ENCODE results near the gene L3MBTL1.

The L3MBTL1 gene

GRCh38 chr20:43550456-43550855 lies 43.0 kb downstream of the L3MBTL1 start:
- Histone ChIP-seq H3K9me3 (ENCODE audit: control insufficient read depth, insufficient read depth, low read length) (no peaks in the 10 kb centered on the region), H3K27me3 (ENCODE audit: control insufficient read depth, insufficient read depth, low read length) (no peaks in the 10 kb centered on the region), H3K4me1 (ENCODE audit: control insufficient read depth, insufficient read depth, low read length) (no peaks in the 10 kb centered on the region), H3K4me3 (ENCODE audit: low read depth, low read length) (no peak overlapping the region), H3K36me3 (ENCODE audit: control insufficient read depth, insufficient read depth, low read length) (no peaks in the 10 kb centered on the region), H3K9ac (ENCODE audit: low read depth, low read length) (no peak overlapping the region)

- Histone ChIP-seq H3K9me3 (ENCODE audit: control insufficient read depth, insufficient read depth, low read length) (no peaks in the 10 kb centered on the region), H3K4me3 (ENCODE audit: low read depth, low read length) (no peak overlapping the region), H3K9ac (ENCODE audit: low read depth, low read length) (no peak overlapping the region), H3K27me3 (ENCODE audit: control insufficient read depth, insufficient read depth, low read length) (no peaks in the 10 kb centered on the region), H3K36me3 (ENCODE audit: control insufficient read depth, insufficient read depth, low read length) (no peaks in the 10 kb centered on the region), H3K4me1 (ENCODE audit: control insufficient read depth, insufficient read depth, low read length) (no peaks in the 10 kb centered on the region)
Measured at GRCh38 chr20:43554369-43554768, 46.9 kb downstream of the L3MBTL1 start.

- no peaks in the 10 kb centered on the region for H3K36me3 ChIP-seq (ENCODE audit: control insufficient read depth, insufficient read depth, low read length)
- H3K4me1 ChIP-seq (ENCODE audit: control insufficient read depth, insufficient read depth, low read length): no peaks in the 10 kb centered on the region
- no peaks in the 10 kb centered on the region for H3K27me3 ChIP-seq (ENCODE audit: control insufficient read depth, insufficient read depth, low read length)
- no peak within 1 kb of the TSS for H3K4me3 ChIP-seq (ENCODE audit: low read depth, low read length)
- H3K9ac ChIP-seq (ENCODE audit: low read depth, low read length): no peak within 1 kb of the TSS
- H3K9me3 ChIP-seq (ENCODE audit: control insufficient read depth, insufficient read depth, low read length): no peaks in the 10 kb centered on the region
Measured at GRCh38 chr20:43558412-43559146, 51.1 kb downstream of the L3MBTL1 start, which contains the start of gene SGK2. TSS of gene SGK2 (plus strand) at chr20:43559027. CDS start at chr20:43566496, 7,469 bp downstream.

DNA sequence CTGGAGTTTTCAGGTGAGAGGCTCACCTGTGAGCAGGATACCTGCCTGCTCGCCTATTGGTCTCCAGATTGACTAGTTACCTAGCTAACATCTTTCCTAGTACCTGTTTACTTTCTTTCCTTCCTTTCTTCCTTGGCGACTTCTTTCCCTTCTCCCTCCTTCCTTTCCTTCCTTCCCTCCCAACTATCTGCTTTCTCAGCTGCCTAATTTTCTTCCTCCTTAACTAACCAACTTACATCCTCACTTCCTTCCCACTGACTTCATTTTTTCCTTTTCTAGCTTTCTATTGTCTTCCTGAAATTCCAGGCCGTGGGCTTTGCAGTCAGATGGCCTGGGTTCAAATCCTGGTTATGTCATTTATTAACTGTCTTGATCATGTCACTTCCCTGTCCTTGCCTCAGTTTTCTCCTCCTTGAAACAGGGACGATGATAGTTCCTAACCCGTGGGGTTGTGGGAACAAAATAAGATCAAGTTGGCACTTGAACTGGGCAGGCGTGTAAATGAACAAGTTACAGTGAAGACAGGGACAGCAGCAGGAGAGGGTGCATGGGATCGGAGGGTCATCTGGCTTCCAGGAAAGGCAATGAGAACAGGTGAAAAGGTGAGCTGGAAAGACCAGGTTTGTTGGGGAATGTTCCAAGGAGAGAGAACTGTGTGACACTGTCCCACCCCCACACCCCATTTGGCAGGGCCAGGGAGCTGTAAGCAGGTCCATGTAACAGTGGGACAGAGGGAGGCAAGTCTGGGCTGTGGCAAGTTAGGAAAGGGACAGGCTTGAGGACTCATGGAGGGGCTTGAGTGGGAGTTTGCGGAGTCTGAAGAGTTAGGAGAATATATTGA lies 51.9 kb downstream of the L3MBTL1 start:
- Histone ChIP-seq H3K9me3 (ENCODE audit: control insufficient read depth, insufficient read depth, low read length) (no peaks in the 10 kb centered on the region), H3K4me1 (ENCODE audit: control insufficient read depth, insufficient read depth, low read length) (no peaks in the 10 kb centered on the region), H3K27me3 (ENCODE audit: control insufficient read depth, insufficient read depth, low read length) (no peaks in the 10 kb centered on the region), H3K36me3 (ENCODE audit: control insufficient read depth, insufficient read depth, low read length) (no peaks in the 10 kb centered on the region), H3K9ac (ENCODE audit: low read depth, low read length) (no peak overlapping the region), H3K4me3 (ENCODE audit: low read depth, low read length) (no peak overlapping the region)

DNA sequence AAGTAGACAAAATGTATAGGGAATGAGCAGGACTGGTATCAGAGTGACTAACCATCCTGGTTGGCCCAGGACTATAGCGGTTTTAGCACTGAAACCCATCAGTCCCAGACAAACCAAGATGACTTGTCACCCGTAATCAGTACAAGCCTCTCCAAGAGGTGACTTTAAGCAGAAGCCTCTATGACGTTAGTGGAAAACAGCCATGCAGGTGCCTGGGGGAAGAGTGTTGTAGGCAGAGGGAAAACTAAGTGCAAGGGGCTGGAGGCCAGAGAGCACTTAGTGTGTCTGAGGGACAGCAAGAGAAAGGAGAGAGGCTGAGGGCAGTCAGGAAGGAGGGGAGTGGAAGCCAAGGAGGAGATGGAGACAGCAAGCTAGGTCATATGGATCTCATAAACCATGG lies 53.5 kb downstream of the L3MBTL1 start:
- Histone ChIP-seq H3K9ac (ENCODE audit: low read depth, low read length) (no peak overlapping the region), H3K27me3 (ENCODE audit: control insufficient read depth, insufficient read depth, low read length) (no peaks in the 10 kb centered on the region), H3K4me3 (ENCODE audit: low read depth, low read length) (no peak overlapping the region), H3K9me3 (ENCODE audit: control insufficient read depth, insufficient read depth, low read length) (no peaks in the 10 kb centered on the region), H3K4me1 (ENCODE audit: control insufficient read depth, insufficient read depth, low read length) (no peaks in the 10 kb centered on the region), H3K36me3 (ENCODE audit: control insufficient read depth, insufficient read depth, low read length) (no peaks in the 10 kb centered on the region)

DNA sequence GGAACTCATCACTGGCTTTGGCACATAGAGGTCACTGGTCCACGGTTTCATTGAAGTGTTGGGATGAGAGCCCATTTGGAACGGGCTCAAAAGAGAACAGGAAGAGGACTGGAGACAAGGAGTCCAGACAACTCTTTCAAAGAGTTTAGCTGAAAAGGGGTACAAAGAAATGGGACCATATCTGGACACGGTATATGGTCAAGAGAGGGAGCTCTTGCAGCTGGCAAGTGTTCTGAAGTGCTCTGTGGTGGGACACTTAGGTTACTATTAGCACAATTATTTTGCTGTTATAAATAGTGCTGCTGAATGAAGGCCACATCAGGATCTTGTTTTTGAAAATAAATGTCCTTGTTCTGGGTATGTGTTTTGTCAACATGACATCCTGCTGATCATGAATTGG lies 55.9 kb downstream of the L3MBTL1 start:
- no peak overlapping the region for H3K4me3 ChIP-seq (ENCODE audit: low read depth, low read length)
- H3K36me3 ChIP-seq (ENCODE audit: control insufficient read depth, insufficient read depth, low read length): no peaks in the 10 kb centered on the region
- H3K9me3 ChIP-seq (ENCODE audit: control insufficient read depth, insufficient read depth, low read length): no peaks in the 10 kb centered on the region
- H3K9ac ChIP-seq (ENCODE audit: low read depth, low read length): no peak overlapping the region
- no peaks in the 10 kb centered on the region for H3K4me1 ChIP-seq (ENCODE audit: control insufficient read depth, insufficient read depth, low read length)
- H3K27me3 ChIP-seq (ENCODE audit: control insufficient read depth, insufficient read depth, low read length): no peaks in the 10 kb centered on the region

DNA sequence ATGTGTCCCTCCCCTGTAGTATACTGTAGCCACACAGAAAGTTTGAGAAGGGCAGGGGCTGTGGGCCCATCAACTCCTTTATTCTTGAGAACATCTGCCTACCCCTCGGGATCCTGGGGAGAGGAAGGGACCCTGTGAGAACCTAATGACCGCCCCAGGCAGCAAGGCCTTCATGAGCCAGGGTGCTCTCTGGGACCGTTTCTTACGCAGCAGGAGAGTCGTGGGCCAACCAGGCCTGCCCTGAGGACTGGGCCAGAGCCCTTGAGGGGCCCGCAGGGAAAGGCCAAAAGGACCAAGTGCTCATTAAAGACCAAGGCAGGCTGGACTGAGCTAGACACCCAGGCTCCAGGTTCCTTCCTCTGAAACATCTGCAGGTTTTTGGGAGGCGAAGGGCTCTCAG lies 56.5 kb downstream of the L3MBTL1 start:
- H3K9me3 ChIP-seq (ENCODE audit: control insufficient read depth, insufficient read depth, low read length): no peaks in the 10 kb centered on the region
- H3K9ac ChIP-seq (ENCODE audit: low read depth, low read length): no peak overlapping the region
- H3K27me3 ChIP-seq (ENCODE audit: control insufficient read depth, insufficient read depth, low read length): no peaks in the 10 kb centered on the region

DNA sequence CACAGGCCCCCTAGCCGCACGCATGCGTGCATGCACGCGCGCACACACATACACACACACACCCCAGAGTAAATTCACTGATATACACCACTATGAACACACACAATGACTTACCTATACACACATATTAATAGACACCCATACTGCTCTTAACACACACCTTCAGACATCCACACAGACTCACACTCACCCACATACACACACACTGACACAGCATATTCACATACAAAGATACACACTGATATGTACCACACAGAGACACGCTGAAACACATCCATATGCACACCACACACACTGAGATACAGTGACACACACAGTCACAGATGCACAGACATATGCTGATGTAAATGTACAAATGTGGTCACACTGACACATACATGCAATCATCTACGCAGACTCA lies 57.0 kb downstream of the L3MBTL1 start:
- H3K27me3 ChIP-seq (ENCODE audit: control insufficient read depth, insufficient read depth, low read length): no peaks in the 10 kb centered on the region
- H3K4me3 ChIP-seq (ENCODE audit: low read depth, low read length): no peak overlapping the region
- H3K9ac ChIP-seq (ENCODE audit: low read depth, low read length): no peak overlapping the region
- no peaks in the 10 kb centered on the region for H3K36me3 ChIP-seq (ENCODE audit: control insufficient read depth, insufficient read depth, low read length)
- no peaks in the 10 kb centered on the region for H3K4me1 ChIP-seq (ENCODE audit: control insufficient read depth, insufficient read depth, low read length)
- no peaks in the 10 kb centered on the region for H3K9me3 ChIP-seq (ENCODE audit: control insufficient read depth, insufficient read depth, low read length)

More for the DNA sequence above, 56.5 kb downstream of the L3MBTL1 start:
- Histone ChIP-seq H3K4me3 (ENCODE audit: low read depth, low read length) (no peak overlapping the region), H3K36me3 (ENCODE audit: control insufficient read depth, insufficient read depth, low read length) (no peaks in the 10 kb centered on the region), H3K4me1 (ENCODE audit: control insufficient read depth, insufficient read depth, low read length) (no peaks in the 10 kb centered on the region)

GRCh38 chr20:43564993-43565757 lies 57.7 kb downstream of the L3MBTL1 start:
- H3K9me3 ChIP-seq (ENCODE audit: control insufficient read depth, insufficient read depth, low read length): no peaks in the 10 kb centered on the region
- no peaks in the 10 kb centered on the region for H3K4me1 ChIP-seq (ENCODE audit: control insufficient read depth, insufficient read depth, low read length)
- no peak overlapping the region for H3K4me3 ChIP-seq (ENCODE audit: low read depth, low read length)
- H3K36me3 ChIP-seq (ENCODE audit: control insufficient read depth, insufficient read depth, low read length): no peaks in the 10 kb centered on the region
- H3K9ac ChIP-seq (ENCODE audit: low read depth, low read length): no peak overlapping the region
- no peaks in the 10 kb centered on the region for H3K27me3 ChIP-seq (ENCODE audit: control insufficient read depth, insufficient read depth, low read length)

DNA sequence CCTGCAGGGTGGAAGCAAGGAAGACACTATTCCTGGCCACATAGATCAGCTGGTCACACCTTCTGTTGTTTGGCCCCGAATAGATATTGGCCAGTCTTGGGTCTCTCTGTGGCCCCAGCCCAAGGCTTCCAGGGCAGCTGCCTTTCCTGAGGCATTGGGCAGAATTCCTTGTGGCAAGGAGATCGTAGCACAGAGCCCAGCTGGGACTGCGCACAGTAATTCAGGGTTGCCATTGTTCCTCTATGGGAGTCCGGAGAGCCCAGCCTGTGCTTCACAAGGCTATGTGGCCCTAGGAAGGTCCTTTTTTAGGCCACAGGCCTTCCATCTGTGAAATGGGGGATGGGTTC lies 58.2 kb downstream of the L3MBTL1 start:
- no peaks in the 10 kb centered on the region for H3K27me3 ChIP-seq (ENCODE audit: control insufficient read depth, insufficient read depth, low read length)
- H3K36me3 ChIP-seq (ENCODE audit: control insufficient read depth, insufficient read depth, low read length): no peaks in the 10 kb centered on the region
- H3K4me3 ChIP-seq (ENCODE audit: low read depth, low read length): no peak overlapping the region
- no peaks in the 10 kb centered on the region for H3K4me1 ChIP-seq (ENCODE audit: control insufficient read depth, insufficient read depth, low read length)
- no peaks in the 10 kb centered on the region for H3K9me3 ChIP-seq (ENCODE audit: control insufficient read depth, insufficient read depth, low read length)
- H3K9ac ChIP-seq (ENCODE audit: low read depth, low read length): no peak overlapping the region

- Histone ChIP-seq H3K9ac (ENCODE audit: low read depth, low read length) (no peak overlapping the region), H3K36me3 (ENCODE audit: control insufficient read depth, insufficient read depth, low read length) (no peaks in the 10 kb centered on the region)
Measured at GRCh38 chr20:43567477-43567876, 60.0 kb downstream of the L3MBTL1 start.

More at GRCh38 chr20:43567477-43567876, 60.0 kb downstream of the L3MBTL1 start:
- Histone ChIP-seq H3K4me1 (ENCODE audit: control insufficient read depth, insufficient read depth, low read length) (no peaks in the 10 kb centered on the region), H3K9me3 (ENCODE audit: control insufficient read depth, insufficient read depth, low read length) (no peaks in the 10 kb centered on the region), H3K4me3 (ENCODE audit: low read depth, low read length) (no peak overlapping the region), H3K27me3 (ENCODE audit: control insufficient read depth, insufficient read depth, low read length) (no peaks in the 10 kb centered on the region)
